ENCODE measurements around the gene EFNB3.

EFNB3 gene

GRCh38 chr17:7695586-7695985, 9.4 kb upstream of the EFNB3 start:
- no peak overlapping the region for H3K4me3 ChIP-seq (ENCODE audit: insufficient read depth, low read length, poor library complexity, severe bottlenecking)
- H4K20me1 ChIP-seq (ENCODE audit: low read depth, low read length): no peaks in the 10 kb centered on the region
- H3F3A ChIP-seq (ENCODE audit: insufficient read depth): no peaks in the 10 kb centered on the region
- no peaks in the 10 kb centered on the region for H3K36me3 ChIP-seq (ENCODE audit: low read length)
- H3K9me3 ChIP-seq (ENCODE audit: insufficient read depth, low read length): no peaks in the 10 kb centered on the region
- no peak overlapping the region for H2AFZ ChIP-seq (ENCODE audit: low read depth, low read length, severe bottlenecking)
- H3K27ac ChIP-seq (ENCODE audit: low read depth, low read length): no peak overlapping the region
- no peaks in the 10 kb centered on the region for H3K9me2 ChIP-seq (replicated peaks; ENCODE audit: insufficient read depth, low read length)
- H3K27me3 ChIP-seq (ENCODE audit: low read length): no peaks in the 10 kb centered on the region
- TF ChIP-seq EZH2phosphoT487 (conservative IDR thresholded peaks at IDR 0.05; ENCODE audit: low read length): no peak
- no peak for TF ChIP-seq CTCF (IDR thresholded peaks at IDR 0.05; ENCODE audit: insufficient read depth, low read length, poor library complexity, severe bottlenecking)
- no peak overlapping the region for H3K4me2 ChIP-seq (ENCODE audit: low read depth, low read length, poor library complexity, severe bottlenecking)
- no peaks in the 10 kb centered on the region for H3K79me2 ChIP-seq (ENCODE audit: insufficient read depth, low read length)
- no peak overlapping the region for H3K9ac ChIP-seq (ENCODE audit: low read length)

- Histone ChIP-seq H3F3A (ENCODE audit: insufficient read depth) (no peaks in the 10 kb centered on the region), H3K27me3 (ENCODE audit: low read length) (no peaks in the 10 kb centered on the region), H3K79me2 (ENCODE audit: insufficient read depth, low read length) (no peaks in the 10 kb centered on the region), H2AFZ (ENCODE audit: low read depth, low read length, severe bottlenecking) (no peak overlapping the region), H3K27ac (ENCODE audit: low read depth, low read length) (no peak overlapping the region), H3K4me2 (ENCODE audit: low read depth, low read length, poor library complexity, severe bottlenecking) (no peak overlapping the region), H3K4me3 (ENCODE audit: insufficient read depth, low read length, poor library complexity, severe bottlenecking) (no peak overlapping the region), H4K20me1 (ENCODE audit: low read depth, low read length) (no peaks in the 10 kb centered on the region), H3K36me3 (ENCODE audit: low read length) (no peaks in the 10 kb centered on the region), H3K9me2 (replicated peaks; ENCODE audit: insufficient read depth, low read length) (no peaks in the 10 kb centered on the region), H3K9ac (ENCODE audit: low read length) (no peak overlapping the region), H3K9me3 (ENCODE audit: insufficient read depth, low read length) (no peaks in the 10 kb centered on the region)
- TF ChIP-seq EZH2phosphoT487 (conservative IDR thresholded peaks at IDR 0.05; ENCODE audit: low read length) (no peak), CTCF (IDR thresholded peaks at IDR 0.05; ENCODE audit: insufficient read depth, low read length, poor library complexity, severe bottlenecking) (no peak)
Measured at GRCh38 chr17:7697828-7698588, 7.0 kb upstream of the EFNB3 start.

GRCh38 chr17:7700510-7700909, 4.5 kb upstream of the EFNB3 start:
- Histone ChIP-seq H3K9me3 (ENCODE audit: insufficient read depth, low read length) (no peaks in the 10 kb centered on the region), H3K79me2 (ENCODE audit: insufficient read depth, low read length) (no peaks in the 10 kb centered on the region), H3F3A (ENCODE audit: insufficient read depth) (no peaks in the 10 kb centered on the region), H3K4me3 (ENCODE audit: insufficient read depth, low read length, poor library complexity, severe bottlenecking) (no peak overlapping the region), H3K36me3 (ENCODE audit: low read length) (no peaks in the 10 kb centered on the region), H4K20me1 (ENCODE audit: low read depth, low read length) (no peaks in the 10 kb centered on the region), H3K27me3 (ENCODE audit: low read length) (no peaks in the 10 kb centered on the region), H2AFZ (ENCODE audit: low read depth, low read length, severe bottlenecking) (no peak overlapping the region), H3K4me2 (ENCODE audit: low read depth, low read length, poor library complexity, severe bottlenecking) (no peak overlapping the region), H3K27ac (ENCODE audit: low read depth, low read length) (no peak overlapping the region), H3K9me2 (replicated peaks; ENCODE audit: insufficient read depth, low read length) (no peaks in the 10 kb centered on the region), H3K9ac (ENCODE audit: low read length) (no peak overlapping the region)
- TF ChIP-seq CTCF (IDR thresholded peaks at IDR 0.05; ENCODE audit: insufficient read depth, low read length, poor library complexity, severe bottlenecking) (no peak), EZH2phosphoT487 (conservative IDR thresholded peaks at IDR 0.05; ENCODE audit: low read length) (no peak)
